Raji (cell line): ENCODE measurements around the gene LRIG1.

ENCODE experiments used
- POLR2A ChIP-seq: IDR thresholded peaks from 2 replicates; pipeline ENCODE4 v1.6.1; 2011; ENCODE audit warnings: low read depth, low read length, control low read depth; ENCODE audit not compliant: insufficient read depth

Gene LRIG1

GRCh38 chr3:66486202-66486601 is 14.6 kb downstream of the LRIG1 start:
- no peak for TF ChIP-seq POLR2A

GRCh38 chr3:66485291-66485968 is 15.4 kb downstream of the LRIG1 start:
- TF ChIP-seq POLR2A: no peak

GRCh38 chr3:66484106-66484844 is 16.5 kb downstream of the LRIG1 start:
- no peak for TF ChIP-seq POLR2A

- TF ChIP-seq POLR2A: no peak
Observed at GRCh38 chr3:66483409-66483906, 17.4 kb downstream of the LRIG1 start.

- no peak for TF ChIP-seq POLR2A
Observed at GRCh38 chr3:66483006-66483405, 17.8 kb downstream of the LRIG1 start.

- no peak for TF ChIP-seq POLR2A
Observed at GRCh38 chr3:66482018-66482404, 18.8 kb downstream of the LRIG1 start.

GRCh38 chr3:66481071-66482017 is 19.5 kb downstream of the LRIG1 start:
- TF ChIP-seq POLR2A: no peak

GRCh38 chr3:66480666-66481065 is 20.2 kb downstream of the LRIG1 start:
- no peak for TF ChIP-seq POLR2A

- no peak for TF ChIP-seq POLR2A
Observed at GRCh38 chr3:66479532-66479947, 21.3 kb downstream of the LRIG1 start.

GRCh38 chr3:66478960-66479359 is 21.9 kb downstream of the LRIG1 start:
- no peak for TF ChIP-seq POLR2A

- TF ChIP-seq POLR2A: no peak
Observed at GRCh38 chr3:66477856-66478255, 23.0 kb downstream of the LRIG1 start.

- TF ChIP-seq POLR2A: no peak
Observed at GRCh38 chr3:66476852-66477381, 23.9 kb downstream of the LRIG1 start.

- TF ChIP-seq POLR2A: no peak
Observed at GRCh38 chr3:66475386-66476020, 25.3 kb downstream of the LRIG1 start.

GRCh38 chr3:66473692-66474091 is 27.1 kb downstream of the LRIG1 start:
- TF ChIP-seq POLR2A: no peak

GRCh38 chr3:66473181-66473580 is 27.6 kb downstream of the LRIG1 start:
- TF ChIP-seq POLR2A: no peak
